Activated T-cell treated with anti-CD3 and anti-CD28 coated beads, Interleukin-2, amount 50 U/mL, for 72 hours (primary cell): ENCODE data around the gene BIN1. TPM values are rescaled to one million over a fixed set of nuclear protein-coding genes. Genes with fewer than 3 reads are reported as not detected.

Experiments
- ATAC-seq, 2 donors: fragments of 150-1000 bp; cut with Tn5 transposase; replicated peaks in 1 of 2; 2 replicates each; pipeline ENCODE4 v1.10.0; 2021; ENCODE audit warnings: moderate library complexity in 2 of 2, mild to moderate bottlenecking in 1 of 2
- DNase-seq, 2 donors: peaks; one replicate each; pipeline ENCODE4 v3.0.0; 2021 to 2022; ENCODE audit warnings: mixed read lengths in 1 of 2
- H3K27ac Mint-ChIP-seq: one replicate; pipeline ENCODE4 v1.8.0; 2022; ENCODE audit warnings: mild to moderate bottlenecking, moderate library complexity, mixed read lengths
- H3K27me3 Mint-ChIP-seq: one replicate; pipeline ENCODE4 v1.8.0; 2022; ENCODE audit warnings: low read depth, mixed read lengths
- H3K36me3 Mint-ChIP-seq, 2 donors: one replicate each; pipeline ENCODE4 v1.8.0; 2022; ENCODE audit warnings: mixed read lengths in 2 of 2, mild to moderate bottlenecking in 1 of 2; ENCODE audit not compliant: insufficient read depth in 2 of 2
- H3K4me1 Mint-ChIP-seq: one replicate; pipeline ENCODE4 v1.8.0; 2022; ENCODE audit warnings: low read depth, mixed read lengths
- H3K4me3 Mint-ChIP-seq, 2 donors: one replicate each; pipeline ENCODE4 v1.8.0; 2022; ENCODE audit warnings: mild to moderate bottlenecking in 2 of 2, mixed read lengths in 2 of 2, moderate library complexity in 2 of 2
- H3K9me3 Mint-ChIP-seq, 2 donors: one replicate each; pipeline ENCODE4 v1.8.0; 2022; ENCODE audit warnings: mixed read lengths in 2 of 2
- total RNA-seq, 2 donors: library from RNA; stranded (reverse); gene quantifications; one replicate each; pipeline ENCODE4 v1.2.3, GENCODE V29; 2022

BIN1 gene
- total RNA-seq, 2 donors from 2014 or later = 87.3 to 127 TPM

DNA sequence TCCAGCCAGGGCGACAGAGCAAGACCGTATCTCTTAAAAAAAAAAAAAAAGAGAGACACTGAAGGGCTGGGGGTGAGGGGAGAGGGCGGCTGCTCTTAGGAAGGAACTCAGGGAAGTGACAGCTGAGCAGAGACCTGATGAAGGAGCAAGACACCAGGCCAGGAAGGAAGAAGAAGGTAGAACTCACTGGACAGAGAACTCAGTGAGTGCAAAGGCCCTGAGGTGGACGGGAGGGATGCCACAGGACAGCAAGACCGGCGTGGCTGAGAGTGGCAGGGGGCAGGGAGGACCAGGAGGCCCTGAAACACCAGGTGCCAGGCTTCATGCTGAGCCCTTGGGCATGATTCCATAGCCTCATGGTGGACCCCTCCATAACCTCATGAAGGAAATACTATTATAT, 18.2 kb downstream of the BIN1 start:
- H3K4me1 Mint-ChIP-seq = peaks cover 45% of the 10 kb centered on the region
- DNase-seq (no peak), ATAC-seq (no peak)
- H3K9me3 Mint-ChIP-seq = no peaks in the 10 kb centered on the region
- no peak overlapping the region for H3K27ac Mint-ChIP-seq
- no peaks in the 10 kb centered on the region for H3K36me3 Mint-ChIP-seq
- no peak overlapping the region for H3K4me3 Mint-ChIP-seq
- H3K27me3 Mint-ChIP-seq = no peaks in the 10 kb centered on the region

DNA sequence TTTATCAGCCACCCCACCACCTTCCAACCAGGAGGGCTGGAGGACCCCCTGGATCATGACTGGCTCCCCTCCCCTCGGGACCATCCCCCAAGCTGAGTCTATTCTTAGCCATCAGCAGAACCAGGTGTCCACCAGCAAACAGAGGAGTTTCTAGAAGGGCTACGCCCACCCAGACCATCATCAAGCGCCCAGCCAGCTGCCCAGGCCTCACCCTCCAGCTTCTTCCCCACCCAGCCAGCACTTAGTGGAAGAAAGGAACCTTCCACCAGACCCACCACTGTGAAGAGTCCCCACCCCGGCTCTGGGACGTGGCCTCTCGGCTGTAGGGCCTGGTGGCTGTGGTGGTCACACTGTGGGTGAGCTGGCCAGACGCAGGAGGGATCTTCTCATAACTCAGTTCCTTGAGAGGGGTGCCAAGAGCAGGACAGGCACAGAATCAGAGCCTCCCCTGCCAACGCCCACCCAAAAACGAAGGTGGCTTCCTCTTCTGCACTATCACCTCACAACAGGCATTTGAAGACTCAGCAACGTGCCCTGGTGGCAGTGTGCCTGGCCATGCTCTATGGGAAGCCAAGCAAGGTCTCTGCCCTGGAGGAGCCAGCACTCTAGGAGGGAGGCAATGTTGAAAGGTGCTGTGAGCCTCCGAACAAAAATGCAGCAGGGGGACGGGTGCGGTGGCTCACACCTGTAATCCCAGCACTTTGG, 19.0 kb downstream of the BIN1 start:
- no peaks in the 10 kb centered on the region for H3K9me3 Mint-ChIP-seq
- ATAC-seq = no peak
- no peaks in the 10 kb centered on the region for H3K36me3 Mint-ChIP-seq
- H3K27me3 Mint-ChIP-seq = no peaks in the 10 kb centered on the region
- no peak overlapping the region for H3K27ac Mint-ChIP-seq
- H3K4me3 Mint-ChIP-seq = no peak overlapping the region
- H3K4me1 Mint-ChIP-seq = peaks cover 45% of the 10 kb centered on the region
- no peak for DNase-seq

DNA sequence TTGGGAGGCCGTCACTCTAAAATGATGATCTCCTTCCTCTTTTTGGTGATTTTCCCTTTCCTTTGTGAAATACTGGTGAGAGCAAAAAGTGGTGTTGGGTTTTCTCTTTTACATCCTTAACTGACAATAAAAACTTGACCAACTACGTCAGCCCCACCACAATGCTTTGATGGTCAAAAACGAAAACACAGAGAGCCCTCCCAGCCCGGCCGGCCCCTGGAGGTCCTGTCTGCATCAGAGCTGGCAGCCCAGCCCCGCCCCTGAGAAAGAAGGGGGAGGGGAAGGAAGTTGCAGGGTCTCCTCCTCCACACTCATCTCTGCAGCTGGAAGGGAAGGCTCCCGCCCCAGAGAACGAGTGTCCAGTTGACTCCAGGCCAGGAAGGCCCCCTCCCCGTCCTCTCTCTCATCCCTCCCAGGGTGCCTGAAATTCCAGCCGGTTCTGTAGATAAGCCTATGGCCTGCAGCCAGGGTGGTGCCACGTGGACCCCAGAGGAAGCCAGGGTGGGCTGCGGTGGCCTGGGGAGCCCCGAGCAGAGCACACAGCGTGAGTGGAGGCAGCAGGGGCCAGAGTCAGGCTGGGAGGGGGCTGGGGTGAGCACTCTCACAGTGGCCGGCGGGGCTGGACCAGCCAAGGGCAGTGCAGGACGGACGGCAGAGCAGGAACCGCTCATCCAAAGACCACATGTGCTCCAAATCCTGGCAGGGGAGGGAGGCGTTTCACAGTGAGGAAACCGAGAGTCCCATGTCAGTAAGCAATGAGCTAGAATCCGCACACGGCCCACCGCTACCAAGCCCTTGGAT, 19.8 kb downstream of the BIN1 start:
- ATAC-seq (no peak), DNase-seq (no peak)
- H3K36me3 Mint-ChIP-seq = no peaks in the 10 kb centered on the region
- H3K27me3 Mint-ChIP-seq = no peaks in the 10 kb centered on the region
- peak overlapping the region; percentile 10 for H3K27ac Mint-ChIP-seq
- H3K4me3 Mint-ChIP-seq = no peak overlapping the region
- H3K4me1 Mint-ChIP-seq = peaks cover 48% of the 10 kb centered on the region
- no peaks in the 10 kb centered on the region for H3K9me3 Mint-ChIP-seq

DNA sequence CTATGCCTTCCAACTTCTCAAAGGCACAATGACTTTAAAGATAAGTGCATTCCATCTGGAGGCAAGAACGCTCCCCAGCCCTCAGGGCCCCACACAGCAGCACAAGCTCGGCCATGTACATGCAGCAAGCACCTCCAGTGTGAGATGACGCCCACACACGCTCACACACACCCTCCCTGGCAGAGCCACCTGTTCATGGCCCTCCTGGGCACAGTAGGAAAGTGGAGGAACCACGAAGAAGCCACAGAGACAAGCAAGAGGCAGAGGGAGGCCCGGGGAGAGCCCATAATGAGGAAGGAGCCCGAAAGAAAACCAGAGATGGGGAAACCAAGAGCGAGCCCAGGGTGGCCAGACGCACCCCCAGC, 21.7 kb downstream of the BIN1 start:
- H3K27ac Mint-ChIP-seq = peak overlapping the region; percentile 66
- H3K4me3 Mint-ChIP-seq = peak overlapping the region; percentile 33 to 64
- no peaks in the 10 kb centered on the region for H3K9me3 Mint-ChIP-seq
- DNase-seq (peak; percentile 22 to 40), ATAC-seq (no peak)
- no peaks in the 10 kb centered on the region for H3K36me3 Mint-ChIP-seq
- H3K4me1 Mint-ChIP-seq = peaks cover 55% of the 10 kb centered on the region
- H3K27me3 Mint-ChIP-seq = no peaks in the 10 kb centered on the region

DNA sequence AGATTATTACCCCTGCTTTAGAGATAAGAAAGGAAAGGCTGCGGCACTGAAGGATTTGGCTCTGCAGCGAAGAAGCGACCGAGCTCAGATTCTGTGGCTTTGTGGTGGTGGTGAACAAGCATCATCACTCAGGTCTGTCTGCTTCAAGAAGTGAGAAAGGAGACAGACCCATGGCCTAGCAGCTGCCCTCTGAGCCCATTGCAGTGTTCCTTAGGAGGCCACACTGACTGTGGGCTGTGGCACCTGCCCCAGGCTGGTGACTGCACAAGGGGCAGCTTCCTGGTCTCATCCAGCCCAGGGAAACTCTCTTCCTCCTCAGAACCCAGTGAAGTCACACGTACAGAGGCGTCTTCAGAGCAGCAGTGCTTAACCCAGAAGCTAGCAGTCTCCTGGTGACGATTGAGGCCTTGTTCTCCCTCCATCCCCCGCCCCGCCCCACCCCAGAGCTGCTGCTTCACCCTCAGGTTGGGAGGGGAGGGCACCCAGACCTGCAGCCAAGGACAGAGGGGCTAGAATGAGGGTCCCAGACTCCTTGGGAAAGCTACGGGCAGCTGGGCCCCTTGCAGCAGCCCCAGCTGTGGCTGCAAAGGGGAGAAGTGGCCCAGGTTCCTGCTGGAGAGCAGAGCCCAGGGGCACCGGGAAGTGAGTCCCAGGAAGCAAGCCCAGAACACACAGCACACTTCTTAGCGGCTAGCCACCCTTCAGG, 22.2 kb downstream of the BIN1 start:
- Mint-ChIP-seq H3K36me3 (no peaks in the 10 kb centered on the region), H3K27ac (peak overlapping the region; percentile 66), H3K9me3 (no peaks in the 10 kb centered on the region), H3K4me1 (peaks cover 61% of the 10 kb centered on the region), H3K4me3 (peak overlapping the region; percentile 64 to 68), H3K27me3 (no peaks in the 10 kb centered on the region)
- ATAC-seq (peak; percentile 8 to 51), DNase-seq (peak; percentile 38 to 69)

DNA sequence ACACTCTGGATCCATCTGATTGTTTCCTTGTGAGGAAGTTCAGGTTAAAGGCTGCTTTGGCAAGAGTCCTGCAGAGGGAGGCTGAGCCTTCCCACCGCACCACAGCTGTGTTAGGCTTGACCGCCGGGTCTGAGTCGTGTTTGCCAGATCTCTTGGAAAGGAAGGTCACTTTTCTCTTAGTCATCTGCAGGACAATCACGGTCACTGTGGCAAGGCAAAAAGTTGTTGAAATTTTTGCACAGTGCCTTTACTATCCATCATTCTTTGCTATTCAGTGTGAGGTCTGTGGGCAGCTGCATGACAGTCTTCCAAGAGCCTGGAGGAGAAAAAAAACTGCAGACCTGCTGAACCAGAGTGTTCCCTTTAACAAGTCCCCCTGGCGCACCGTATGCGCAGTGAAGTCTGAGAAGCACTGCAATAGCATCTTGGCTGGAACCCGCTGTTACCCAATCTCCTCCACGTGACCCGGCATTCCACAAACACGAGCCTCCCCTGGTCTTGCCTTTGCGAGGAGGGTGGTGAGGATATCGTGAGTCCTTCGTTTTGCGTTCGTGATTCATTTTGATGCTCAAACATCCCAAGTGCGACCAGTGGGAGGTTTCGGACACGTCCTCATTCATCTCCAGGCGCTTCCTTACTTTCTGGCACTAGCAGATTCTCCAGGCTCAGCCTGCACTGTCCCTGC, 23.0 kb downstream of the BIN1 start:
- Mint-ChIP-seq H3K27me3 (no peaks in the 10 kb centered on the region), H3K4me3 (peak overlapping the region; percentile 23 to 68), H3K36me3 (no peaks in the 10 kb centered on the region), H3K4me1 (peaks cover 69% of the 10 kb centered on the region), H3K9me3 (no peaks in the 10 kb centered on the region), H3K27ac (peak overlapping the region; percentile 85)
- DNase-seq (no peak), ATAC-seq (no peak)

DNA sequence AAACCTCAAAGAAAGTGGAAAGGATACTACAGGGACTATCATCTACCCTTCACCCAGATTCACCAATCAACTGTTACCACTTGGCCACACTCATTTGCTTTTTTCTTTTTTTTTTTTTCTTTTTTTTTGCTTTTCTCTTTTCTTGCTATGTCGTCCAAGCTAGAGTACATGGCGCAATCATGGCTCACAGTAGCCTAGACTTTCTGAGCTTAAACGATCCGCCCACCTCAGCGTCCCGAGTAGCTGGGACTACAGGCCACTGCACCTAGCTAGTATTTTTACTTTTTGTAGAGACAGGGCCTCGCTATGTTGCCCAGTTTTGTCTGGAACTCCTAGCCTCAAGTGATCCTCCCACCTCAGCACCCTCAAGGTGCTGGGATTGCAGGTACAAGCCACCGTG, 24.0 kb downstream of the BIN1 start:
- Mint-ChIP-seq H3K27me3 (no peaks in the 10 kb centered on the region), H3K27ac (peak overlapping the region; percentile 85), H3K36me3 (no peaks in the 10 kb centered on the region), H3K9me3 (no peaks in the 10 kb centered on the region), H3K4me1 (peaks cover 79% of the 10 kb centered on the region), H3K4me3 (peak overlapping the region; percentile 86 to 87)
- DNase-seq (no peak), ATAC-seq (no peak)

DNA sequence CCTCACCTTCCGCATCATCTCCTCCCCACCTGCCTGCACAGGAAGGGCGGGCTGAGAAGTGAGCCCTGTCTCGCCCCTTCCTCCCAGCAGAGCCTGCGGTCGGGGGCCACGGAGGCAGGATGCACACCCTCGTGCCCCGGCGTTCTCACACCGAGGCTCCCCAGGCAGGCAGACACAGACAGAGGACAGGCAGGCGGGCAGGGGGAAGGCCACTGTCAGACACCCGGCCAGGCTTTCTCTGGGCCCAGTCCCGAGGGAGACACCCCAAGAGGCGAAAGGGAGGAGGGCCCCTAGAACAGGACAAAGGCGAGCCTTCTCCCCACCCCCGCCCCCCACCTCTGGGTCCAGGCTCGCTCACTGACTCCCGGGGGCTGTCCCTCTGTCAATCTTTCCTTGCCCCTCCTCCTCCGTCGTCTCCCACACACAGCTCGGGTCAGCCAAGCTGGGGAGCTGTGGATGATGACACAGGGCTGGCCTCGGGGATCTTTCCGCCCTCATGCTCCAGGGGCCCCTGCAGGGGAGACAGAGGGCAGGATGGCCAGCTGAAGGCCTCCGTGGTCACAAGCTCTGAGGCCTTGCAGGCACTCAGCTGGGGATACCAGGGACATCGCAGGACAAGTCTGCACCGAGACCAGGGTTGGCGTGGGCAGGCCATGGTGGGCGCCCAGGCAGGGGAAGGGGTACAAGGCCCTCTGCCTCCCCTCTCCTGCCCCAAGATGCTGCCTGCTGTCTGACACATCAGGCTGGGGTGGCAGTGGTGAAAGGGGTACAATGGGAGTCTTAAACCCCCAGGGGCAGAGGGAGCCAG, 24.9 kb downstream of the BIN1 start:
- Mint-ChIP-seq H3K27ac (peak overlapping the region; percentile 94), H3K4me1 (peaks cover 87% of the 10 kb centered on the region), H3K9me3 (no peaks in the 10 kb centered on the region), H3K36me3 (no peaks in the 10 kb centered on the region), H3K27me3 (no peaks in the 10 kb centered on the region), H3K4me3 (peak overlapping the region; percentile 86 to 87)
- DNase-seq = peak; percentile 86 to 88
- ATAC-seq = peak; percentile 68 to 69

DNA sequence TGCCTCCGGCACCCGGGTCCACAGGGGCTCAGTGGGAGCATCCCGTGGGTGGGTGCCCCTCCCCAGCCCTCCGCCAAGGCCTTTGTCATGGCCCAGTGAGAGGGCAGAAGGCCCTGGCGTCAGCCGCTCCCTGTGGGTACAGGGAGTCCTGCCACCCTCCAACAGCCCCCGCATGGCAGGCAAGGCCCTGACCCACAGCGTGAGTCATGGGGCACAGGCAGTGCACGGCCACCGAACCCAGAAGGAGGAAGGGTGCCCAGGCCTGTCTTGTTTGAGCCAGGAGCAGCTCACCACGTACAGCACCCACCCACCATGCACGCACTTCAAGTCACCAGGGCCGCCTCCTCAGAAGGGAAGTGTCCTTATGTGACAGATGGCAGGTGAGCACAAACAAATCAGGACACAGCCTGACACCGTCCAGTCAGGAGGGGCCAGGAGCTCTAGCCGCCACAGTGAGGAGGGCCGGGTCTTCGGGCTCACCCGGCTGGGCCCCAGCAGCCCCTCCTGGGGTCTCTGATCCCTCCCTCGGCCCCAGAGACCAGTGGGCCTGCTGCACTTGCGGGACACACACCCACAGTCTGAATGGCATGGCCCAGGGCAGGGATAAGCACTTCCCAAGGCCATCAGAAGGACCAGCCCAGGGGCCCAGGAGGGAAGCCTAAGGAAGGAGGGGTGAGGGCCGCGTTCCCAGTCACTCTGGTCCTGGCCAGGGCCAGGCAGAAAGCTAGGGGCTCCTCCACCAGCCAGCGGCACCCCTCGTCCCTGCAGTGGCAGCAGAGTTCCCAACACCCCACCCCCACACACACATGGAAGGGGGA, 25.8 kb downstream of the BIN1 start:
- peak; percentile 77 for DNase-seq
- Mint-ChIP-seq H3K36me3 (peaks cover 0 to under 1% of the 10 kb centered on the region in 2 donors), H3K27ac (peak overlapping the region; percentile 94), H3K4me1 (peaks cover 87% of the 10 kb centered on the region), H3K9me3 (no peaks in the 10 kb centered on the region), H3K4me3 (peak overlapping the region; percentile 86 to 87), H3K27me3 (no peaks in the 10 kb centered on the region)
- peak; percentile 54 to 62 for ATAC-seq

DNA sequence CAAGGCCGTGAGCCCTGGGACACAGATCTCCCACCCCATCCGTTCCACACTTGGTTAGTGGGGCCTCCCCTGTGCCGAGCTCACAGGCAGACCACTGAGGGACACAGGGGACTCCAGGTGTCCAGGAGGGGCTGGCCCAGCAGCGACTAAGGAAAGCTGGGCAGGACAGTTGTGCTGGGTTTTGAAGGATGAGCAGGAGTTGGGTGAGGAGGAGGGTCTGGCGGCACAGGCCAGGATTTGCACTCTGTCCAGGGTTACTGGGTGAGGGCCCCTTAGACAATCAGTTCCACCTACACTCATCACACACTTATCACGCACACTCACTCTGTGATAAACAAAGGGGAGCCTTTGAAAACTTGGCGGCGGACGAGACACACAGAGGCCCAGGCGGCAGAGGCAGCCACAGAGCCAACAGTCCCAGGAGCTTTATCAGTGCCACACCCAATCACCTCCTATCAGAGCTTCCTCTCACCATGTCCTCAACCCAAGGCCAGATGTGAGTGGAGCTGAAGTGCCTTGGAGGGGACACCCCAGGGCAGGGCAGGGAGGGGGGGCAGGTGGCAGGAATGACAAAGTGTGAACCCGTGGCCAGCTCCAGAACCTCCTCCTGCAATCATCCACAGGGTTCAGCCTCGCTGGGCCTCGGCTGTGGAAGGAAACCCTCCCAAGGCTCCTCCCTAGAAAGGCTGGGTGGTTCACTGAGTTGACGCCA, 26.6 kb downstream of the BIN1 start:
- peaks cover 0 to 2% of the 10 kb centered on the region in 2 donors for H3K36me3 Mint-ChIP-seq
- peak overlapping the region; percentile 86 to 87 for H3K4me3 Mint-ChIP-seq
- no peaks in the 10 kb centered on the region for H3K9me3 Mint-ChIP-seq
- ATAC-seq (peak; percentile 42 to 55), DNase-seq (peak; percentile 53 to 59)
- peaks cover 83% of the 10 kb centered on the region for H3K4me1 Mint-ChIP-seq
- no peaks in the 10 kb centered on the region for H3K27me3 Mint-ChIP-seq
- H3K27ac Mint-ChIP-seq = peak overlapping the region; percentile 62

DNA sequence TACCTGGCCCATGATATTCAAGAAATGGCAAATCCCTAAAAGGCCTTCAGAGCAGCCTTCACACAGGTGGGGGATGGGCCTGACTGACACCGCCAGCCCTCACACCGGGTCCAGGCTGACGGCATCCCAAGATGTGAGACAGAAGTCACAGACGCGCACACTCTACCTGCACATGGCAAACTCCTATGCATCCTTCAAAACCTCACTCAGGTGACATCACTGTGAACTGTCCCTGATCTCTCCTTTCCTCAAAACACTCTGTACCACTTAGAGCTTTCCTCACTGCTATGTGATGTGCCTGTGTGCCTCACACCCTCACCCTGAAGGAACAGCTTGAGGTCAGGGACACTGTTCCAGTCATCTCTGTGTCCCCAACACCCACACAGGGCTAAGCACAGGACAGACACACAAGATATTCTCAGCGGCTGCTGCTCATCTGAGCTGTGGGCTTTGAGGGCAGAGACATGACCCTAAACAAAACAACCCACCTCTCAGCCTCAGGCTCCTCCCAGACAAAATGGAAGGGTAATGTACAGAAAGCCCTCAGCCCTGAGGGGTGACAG, 27.5 kb downstream of the BIN1 start:
- Mint-ChIP-seq H3K27me3 (no peaks in the 10 kb centered on the region), H3K4me3 (peak overlapping the region; percentile 86 to 87), H3K9me3 (no peaks in the 10 kb centered on the region), H3K4me1 (peaks cover 83% of the 10 kb centered on the region), H3K27ac (peak overlapping the region; percentile 62), H3K36me3 (peaks cover 0 to 2% of the 10 kb centered on the region in 2 donors)
- peak; percentile 28 to 31 for ATAC-seq
- peak; percentile 43 to 54 for DNase-seq
